ENCODE measurements around the gene MYH11.

DNA sequence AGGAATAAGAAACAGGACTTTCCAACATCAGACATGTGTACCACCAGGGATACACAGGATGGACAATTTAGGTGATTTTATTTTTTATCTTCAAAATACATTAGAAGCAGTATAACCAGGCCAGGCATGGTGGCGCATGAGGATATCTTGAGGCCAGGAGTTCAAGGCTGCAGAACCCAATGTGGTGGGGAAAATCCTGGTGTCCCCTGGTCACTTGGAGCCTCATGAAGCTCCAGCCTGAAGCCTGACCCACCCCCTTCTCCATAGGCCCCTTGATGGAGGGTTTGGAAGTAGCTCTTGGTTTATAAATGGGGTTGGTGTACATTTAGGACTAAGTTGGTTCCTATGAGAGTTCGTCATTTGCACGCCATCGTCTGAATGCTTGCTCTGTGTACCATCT lies 88.6 kb downstream of the MYH11 start:
- no peak for TF ChIP-seq POLR2A (IDR thresholded peaks at IDR 0.05)
- TF ChIP-seq, protein P1, sequence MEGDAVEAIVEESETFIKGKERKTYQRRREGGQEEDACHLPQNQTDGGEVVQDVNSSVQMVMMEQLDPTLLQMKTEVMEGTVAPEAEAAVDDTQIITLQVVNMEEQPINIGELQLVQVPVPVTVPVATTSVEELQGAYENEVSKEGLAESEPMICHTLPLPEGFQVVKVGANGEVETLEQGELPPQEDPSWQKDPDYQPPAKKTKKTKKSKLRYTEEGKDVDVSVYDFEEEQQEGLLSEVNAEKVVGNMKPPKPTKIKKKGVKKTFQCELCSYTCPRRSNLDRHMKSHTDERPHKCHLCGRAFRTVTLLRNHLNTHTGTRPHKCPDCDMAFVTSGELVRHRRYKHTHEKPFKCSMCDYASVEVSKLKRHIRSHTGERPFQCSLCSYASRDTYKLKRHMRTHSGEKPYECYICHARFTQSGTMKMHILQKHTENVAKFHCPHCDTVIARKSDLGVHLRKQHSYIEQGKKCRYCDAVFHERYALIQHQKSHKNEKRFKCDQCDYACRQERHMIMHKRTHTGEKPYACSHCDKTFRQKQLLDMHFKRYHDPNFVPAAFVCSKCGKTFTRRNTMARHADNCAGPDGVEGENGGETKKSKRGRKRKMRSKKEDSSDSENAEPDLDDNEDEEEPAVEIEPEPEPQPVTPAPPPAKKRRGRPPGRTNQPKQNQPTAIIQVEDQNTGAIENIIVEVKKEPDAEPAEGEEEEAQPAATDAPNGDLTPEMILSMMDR (IDR thresholded peaks at IDR 0.05) = no peak

All from lower leg skin (tissue), 3 donors.